Anterior cingulate cortex (tissue), 58 donors: ENCODE data around the gene ICAM5.
"Not testable (repeated sequence)": the region's sequence is repeated elsewhere in the genome, so short reads cannot be mapped to it uniquely, and the experiment has no call there.

Source experiments
- DNase-seq, 58 donors: peaks; one replicate each; lab custom pipeline; 2025; lab: John Stamatoyannopoulos, UW

The ICAM5 gene

DNA sequence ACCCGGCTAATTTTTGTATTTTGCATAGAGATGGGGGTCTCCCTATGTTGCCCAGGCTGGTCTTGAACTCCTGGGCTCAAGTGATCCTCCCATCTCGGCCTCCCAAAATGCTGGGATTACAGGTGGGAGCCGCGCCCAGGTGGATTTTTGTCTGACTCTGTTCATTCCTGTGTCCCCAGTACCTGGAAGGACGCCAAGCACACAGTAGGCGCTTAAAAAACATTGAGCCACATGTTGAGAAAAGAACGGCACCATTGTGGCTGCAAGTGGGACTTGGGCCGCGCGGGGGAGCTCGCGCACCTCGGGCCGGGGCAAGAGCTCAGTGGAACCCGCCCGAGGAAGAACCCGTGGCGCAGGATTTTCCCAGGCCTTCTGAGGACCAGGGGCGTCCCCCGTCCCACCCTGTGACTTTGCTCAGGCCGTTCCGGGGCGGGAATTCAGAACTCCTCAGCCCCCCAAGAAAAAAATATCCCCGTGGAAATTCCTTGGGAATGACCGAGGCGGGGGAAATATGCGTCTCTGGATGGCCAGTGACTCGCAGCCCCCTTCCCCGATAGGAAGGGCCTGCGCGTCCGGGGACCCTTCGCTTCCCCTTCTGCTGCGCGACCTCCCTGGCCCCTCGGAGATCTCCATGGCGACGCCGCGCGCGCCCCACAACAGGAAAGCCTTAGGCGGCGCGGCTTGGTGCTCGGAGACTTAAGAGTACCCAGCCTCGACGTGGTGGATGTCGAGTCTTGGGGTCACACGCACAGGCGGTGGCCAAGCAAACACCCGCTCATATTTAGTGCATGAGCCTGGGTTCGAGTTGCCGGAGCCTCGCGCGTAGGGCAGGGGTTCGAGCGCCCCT, 20.2 kb upstream of the ICAM5 start:
- DNase-seq: peak in 54 of 58 donors; percentile 5 to 86 (median 52)

DNA sequence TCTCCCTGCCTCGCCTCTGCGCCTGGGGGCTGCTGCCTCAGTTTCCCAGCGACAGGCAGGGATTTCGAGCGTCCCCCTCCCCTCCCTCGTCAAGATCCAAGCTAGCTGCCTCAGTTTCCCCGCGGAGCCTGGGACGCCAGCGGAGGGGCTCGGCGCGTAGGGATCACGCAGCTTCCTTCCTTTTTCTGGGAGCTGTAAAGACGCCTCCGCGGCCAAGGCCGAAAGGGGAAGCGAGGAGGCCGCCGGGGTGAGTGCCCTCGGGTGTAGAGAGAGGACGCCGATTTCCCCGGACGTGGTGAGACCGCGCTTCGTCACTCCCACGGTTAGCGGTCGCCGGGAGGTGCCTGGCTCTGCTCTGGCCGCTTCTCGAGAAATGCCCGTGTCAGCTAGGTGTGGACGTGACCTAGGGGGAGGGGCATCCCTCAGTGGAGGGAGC, 19.6 kb upstream of the ICAM5 start:
- DNase-seq: peak in 21 of 58 donors; percentile 5 to 35 (median 19)

DNA sequence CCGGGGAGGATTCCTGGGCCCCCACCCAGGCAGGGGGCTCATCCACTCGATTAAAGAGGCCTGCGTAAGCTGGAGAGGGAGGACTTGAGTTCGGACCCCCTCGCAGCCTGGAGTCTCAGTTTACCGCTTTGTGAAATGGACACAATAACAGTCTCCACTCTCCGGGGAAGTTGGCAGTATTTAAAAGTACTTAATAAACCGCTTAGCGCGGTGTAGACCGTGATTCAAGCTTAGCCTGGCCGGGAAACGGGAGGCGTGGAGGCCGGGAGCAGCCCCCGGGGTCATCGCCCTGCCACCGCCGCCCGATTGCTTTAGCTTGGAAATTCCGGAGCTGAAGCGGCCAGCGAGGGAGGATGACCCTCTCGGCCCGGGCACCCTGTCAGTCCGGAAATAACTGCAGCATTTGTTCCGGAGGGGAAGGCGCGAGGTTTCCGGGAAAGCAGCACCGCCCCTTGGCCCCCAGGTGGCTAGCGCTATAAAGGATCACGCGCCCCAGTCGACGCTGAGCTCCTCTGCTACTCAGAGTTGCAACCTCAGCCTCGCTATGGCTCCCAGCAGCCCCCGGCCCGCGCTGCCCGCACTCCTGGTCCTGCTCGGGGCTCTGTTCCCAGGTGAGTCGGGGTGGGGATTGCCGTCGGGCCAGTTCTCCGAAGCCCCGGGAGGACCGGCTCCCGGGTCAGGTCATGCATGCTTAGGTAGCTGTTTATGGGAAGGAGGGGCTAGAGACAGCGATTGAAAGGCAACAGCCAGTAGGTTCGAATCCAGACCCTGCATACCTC, 18.9 kb upstream of the ICAM5 start, which contains the start of gene ICAM1:
Gene ICAM1 (plus strand): TSS at position 505 of the 779 bp plus-strand sequence. CDS start 40 bp downstream, at position 545.
- peak in 22 of 58 donors; percentile 2 to 65 (median 18) for DNase-seq

DNA sequence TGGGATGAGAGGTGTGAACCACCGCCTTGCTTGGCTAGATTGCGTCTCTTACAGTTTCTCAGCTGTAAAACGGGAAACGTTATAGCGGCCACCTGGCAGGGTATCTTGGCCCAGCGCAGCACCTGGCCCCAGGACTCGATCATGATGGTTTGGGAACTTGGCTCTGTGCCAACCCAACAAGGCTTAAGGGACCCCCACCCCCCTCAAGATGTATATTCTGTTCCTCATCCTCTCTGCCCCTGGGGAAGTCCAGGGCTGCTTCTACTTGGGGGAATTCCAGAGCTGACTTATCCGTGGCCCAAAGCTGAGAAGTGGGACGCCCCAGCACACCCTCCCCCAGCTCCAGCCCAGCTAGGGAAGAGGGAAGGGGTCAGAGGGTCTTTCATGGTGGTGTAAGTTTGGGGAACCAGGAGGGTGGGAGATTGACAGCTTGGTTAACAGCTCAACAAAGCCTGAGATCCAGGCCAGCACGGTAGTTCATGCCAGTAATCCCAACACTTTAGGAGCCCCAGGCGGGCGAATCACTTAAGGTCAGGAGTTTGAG, 18.1 kb upstream of the ICAM5 start:
- DNase-seq: peak in 1 of 58 donors; percentile 27

DNA sequence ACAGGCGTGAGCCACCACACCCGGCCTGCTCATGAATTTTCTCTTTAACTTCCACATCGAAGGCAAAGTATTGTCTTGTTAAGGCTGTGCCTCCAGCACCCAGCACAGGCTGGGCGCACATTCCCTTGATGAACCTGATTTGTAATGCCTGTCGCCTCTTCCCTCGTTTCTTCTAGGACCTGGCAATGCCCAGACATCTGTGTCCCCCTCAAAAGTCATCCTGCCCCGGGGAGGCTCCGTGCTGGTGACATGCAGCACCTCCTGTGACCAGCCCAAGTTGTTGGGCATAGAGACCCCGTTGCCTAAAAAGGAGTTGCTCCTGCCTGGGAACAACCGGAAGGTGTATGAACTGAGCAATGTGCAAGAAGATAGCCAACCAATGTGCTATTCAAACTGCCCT, 15.2 kb upstream of the ICAM5 start:
- DNase-seq: no peak

DNA sequence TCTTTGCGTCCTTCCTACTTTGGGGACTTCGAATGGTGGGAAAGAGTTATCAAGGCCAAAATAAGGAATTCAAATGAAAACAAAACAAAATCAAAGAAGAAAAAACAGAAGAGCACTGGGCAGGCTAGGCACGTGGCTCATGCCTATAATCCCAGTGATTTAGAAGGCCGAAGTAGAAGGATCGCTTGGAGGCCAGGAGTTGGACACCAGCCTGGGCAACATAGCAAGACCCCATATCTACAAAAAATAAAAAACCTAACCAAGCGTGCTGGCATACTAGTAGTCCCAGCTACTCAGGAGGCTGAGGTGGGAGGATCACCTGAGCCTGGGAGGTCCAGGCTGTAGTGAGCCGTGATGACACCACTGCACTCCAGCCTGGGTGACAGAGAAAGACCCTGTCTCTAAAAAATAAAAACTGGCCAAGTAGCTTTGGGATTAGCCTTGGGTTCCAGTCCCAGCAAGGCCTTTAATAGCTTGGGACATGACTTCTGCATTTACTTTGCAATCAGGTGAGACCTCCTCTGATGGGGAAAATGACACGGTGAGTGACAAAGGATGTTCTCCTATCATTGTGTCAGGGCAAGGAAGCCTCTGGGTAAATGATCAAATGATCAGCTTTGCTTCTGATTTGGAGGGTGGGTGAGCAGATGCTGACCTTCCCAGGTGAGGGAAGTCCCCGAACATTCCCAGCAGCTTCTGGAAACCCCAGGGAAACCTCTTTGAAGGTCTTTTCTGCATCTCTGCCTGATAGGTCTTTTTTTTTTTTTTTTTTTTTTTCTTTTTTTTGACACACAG, 11.8 kb upstream of the ICAM5 start:
- DNase-seq: no peak

DNA sequence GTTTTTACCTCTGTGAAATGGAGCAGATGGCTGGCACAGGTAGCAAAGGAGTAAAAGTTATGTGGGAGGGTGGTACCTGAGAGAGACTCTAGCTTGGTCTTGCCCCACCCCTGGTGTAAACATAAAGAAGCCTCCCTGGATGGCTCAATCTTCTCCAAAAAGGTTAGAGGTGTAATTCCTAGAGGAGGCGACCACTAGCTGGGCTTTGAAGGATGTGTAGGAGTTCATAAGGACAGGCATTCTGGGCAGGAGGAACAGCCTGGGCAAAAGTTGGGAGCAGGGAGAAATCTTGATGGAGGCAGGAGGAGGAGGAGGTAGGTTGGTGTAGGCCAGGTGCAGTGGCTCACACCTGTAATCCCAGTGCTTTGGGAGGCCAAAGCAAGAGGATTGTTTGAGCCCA, 10.8 kb upstream of the ICAM5 start:
- no peak for DNase-seq

DNA sequence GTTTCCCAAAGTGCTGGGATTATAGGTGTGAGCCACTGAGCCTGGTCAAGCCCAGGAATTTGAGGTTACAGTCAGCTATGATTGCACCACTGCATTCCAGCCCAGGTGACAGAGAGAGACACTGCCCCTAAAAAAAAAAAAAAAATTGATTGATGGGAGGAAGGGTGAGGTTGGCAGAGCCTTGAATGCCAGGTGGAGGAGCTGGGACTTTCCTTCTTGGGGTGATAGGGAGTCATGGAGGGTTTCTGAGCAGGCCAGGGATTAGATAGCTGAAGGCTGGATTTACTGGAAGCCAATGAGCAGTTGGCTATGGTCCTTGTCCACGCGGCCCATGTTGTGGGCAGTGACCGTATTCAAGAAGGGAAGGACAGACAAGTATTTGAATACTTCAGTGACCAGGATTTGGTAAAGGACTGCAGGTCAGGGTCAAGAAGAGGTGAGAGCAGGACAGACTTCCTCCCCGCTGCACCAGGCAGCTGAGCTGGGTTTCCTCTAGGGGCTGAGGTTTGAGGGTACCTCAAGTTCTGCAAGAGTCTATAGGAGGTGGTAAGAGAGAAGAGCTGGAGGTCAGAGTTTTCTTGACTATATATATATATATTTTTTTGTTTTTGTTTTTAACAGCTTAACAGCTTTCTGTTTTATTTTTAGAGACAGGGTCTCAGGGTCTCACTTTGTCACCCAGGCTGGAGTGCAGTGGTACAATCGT, 9.9 kb upstream of the ICAM5 start:
- no peak for DNase-seq

DNA sequence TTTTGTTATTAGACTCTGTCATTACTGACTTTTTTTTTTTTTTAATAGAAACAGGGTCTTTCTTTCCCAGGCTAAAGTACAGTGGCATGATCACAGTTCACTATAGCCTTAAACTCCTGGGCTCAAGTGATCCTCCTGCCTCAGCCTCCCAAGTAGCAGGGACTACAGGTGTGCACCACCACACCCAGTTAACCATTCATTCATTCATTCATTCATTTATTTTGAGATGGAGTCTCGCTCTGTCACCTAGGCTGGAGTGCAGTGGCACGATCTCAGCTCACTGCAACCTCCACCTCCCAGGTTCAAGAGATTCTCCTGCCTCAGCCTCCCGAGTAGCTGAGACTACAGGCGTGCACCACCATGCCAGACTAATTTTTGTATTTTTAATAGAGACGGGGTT, 7.7 kb upstream of the ICAM5 start:
- not testable (repeated sequence) for DNase-seq

DNA sequence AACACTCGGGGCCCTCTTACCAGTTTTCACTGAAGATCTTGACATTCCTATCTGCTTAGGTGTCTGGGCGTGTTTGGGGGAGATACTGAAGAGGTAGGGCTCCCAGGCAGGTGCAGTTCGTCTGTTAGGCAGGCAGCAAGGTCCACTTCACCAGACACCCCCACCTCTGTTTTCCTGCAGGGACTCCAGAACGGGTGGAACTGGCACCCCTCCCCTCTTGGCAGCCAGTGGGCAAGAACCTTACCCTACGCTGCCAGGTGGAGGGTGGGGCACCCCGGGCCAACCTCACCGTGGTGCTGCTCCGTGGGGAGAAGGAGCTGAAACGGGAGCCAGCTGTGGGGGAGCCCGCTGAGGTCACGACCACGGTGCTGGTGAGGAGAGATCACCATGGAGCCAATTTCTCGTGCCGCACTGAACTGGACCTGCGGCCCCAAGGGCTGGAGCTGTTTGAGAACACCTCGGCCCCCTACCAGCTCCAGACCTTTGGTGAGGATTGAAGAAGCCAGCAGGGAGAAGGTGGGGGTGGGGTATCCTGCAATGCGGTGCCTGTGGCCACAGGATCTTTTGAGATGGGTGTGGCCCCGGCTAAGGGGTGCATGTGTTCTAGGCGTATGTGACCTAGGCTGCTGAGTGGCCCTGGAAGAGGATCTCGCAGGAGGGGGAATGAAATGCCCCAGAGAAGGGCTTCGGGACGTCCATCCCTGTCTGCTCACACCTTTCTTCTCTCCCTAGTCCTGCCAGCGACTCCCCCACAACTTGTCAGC, 6.3 kb upstream of the ICAM5 start:
- DNase-seq: no peak

DNA sequence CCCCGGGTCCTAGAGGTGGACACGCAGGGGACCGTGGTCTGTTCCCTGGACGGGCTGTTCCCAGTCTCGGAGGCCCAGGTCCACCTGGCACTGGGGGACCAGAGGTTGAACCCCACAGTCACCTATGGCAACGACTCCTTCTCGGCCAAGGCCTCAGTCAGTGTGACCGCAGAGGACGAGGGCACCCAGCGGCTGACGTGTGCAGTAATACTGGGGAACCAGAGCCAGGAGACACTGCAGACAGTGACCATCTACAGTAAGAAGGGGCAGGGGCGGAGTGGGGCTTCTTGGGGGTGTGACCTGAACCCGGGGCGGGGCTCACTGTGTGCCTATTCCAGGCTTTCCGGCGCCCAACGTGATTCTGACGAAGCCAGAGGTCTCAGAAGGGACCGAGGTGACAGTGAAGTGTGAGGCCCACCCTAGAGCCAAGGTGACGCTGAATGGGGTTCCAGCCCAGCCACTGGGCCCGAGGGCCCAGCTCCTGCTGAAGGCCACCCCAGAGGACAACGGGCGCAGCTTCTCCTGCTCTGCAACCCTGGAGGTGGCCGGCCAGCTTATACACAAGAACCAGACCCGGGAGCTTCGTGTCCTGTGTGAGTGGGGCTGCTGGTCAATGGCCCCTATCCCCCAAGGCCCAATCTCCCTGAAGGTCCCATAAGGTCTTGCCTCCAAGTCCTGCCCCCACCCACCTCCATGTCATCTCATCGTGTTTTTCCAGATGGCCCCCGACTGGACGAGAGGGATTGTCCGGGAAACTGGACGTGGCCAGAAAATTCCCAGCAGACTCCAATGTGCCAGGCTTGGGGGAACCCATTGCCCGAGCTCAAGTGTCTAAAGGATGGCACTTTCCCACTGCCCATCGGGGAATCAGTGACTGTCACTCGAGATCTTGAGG, 5.4 kb upstream of the ICAM5 start:
- DNase-seq: no peak

DNA sequence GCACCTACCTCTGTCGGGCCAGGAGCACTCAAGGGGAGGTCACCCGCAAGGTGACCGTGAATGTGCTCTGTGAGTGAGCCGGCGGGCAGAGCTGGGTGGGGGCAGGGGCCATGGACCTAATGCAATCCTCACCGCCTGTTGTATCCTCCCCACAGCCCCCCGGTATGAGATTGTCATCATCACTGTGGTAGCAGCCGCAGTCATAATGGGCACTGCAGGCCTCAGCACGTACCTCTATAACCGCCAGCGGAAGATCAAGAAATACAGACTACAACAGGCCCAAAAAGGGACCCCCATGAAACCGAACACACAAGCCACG, 4.8 kb upstream of the ICAM5 start:
- DNase-seq: no peak

DNA sequence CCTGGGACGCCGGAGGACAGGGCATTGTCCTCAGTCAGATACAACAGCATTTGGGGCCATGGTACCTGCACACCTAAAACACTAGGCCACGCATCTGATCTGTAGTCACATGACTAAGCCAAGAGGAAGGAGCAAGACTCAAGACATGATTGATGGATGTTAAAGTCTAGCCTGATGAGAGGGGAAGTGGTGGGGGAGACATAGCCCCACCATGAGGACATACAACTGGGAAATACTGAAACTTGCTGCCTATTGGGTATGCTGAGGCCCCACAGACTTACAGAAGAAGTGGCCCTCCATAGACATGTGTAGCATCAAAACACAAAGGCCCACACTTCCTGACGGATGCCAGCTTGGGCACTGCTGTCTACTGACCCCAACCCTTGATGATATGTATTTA, 4.4 kb upstream of the ICAM5 start:
- DNase-seq: no peak

DNA sequence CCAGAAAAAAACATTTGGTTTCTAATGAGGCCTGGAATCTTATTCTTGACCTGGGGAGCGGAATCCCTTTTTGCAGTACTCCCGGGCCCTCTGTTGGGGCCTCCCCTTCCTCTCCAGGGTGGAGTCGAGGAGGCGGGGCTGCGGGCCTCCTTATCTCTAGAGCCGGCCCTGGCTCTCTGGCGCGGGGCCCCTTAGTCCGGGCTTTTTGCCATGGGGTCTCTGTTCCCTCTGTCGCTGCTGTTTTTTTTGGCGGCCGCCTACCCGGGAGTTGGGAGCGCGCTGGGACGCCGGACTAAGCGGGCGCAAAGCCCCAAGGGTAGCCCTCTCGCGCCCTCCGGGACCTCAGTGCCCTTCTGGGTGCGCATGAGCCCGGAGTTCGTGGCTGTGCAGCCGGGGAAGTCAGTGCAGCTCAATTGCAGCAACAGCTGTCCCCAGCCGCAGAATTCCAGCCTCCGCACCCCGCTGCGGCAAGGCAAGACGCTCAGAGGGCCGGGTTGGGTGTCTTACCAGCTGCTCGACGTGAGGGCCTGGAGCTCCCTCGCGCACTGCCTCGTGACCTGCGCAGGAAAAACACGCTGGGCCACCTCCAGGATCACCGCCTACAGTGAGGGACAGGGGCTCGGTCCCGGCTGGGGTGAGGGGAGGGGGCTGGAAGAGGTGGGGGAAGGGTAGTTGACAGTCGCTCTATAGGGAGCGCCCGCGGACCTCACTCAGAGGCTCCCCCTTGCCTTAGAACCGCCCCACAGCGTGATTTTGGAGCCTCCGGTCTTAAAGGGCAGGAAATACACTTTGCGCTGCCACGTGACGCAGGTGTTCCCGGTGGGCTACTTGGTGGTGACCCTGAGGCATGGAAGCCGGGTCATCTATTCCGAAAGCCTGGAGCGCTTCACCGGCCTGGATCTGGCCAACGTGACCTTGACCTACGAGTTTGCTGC, 2.7 kb upstream of the ICAM5 start, which contains the start of gene ICAM4:
Gene ICAM4 (plus strand): TSS at position 153 of the 935 bp plus-strand sequence. CDS start 58 bp downstream, at position 211.
- DNase-seq: peak in 1 of 58 donors; percentile 5

DNA sequence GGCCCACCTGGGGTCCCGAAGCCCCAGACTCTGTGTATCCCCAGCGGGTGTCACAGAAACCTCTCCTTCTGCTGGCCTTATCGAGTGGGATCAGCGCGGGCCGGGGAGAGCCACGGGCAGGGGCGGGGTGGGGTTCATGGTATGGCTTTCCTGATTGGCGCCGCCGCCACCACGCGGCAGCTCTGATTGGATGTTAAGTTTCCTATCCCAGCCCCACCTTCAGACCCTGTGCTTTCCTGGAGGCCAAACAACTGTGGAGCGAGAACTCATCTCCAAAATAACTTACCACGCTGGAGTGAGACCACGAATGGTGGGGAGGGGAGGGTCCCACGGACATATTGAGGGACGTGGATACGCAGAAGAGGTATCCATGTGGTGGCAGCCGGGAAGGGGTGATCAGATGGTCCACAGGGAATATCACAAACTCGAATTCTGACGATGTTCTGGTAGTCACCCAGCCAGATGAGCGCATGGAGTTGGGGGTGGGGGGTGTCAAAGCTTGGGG, 1.0 kb upstream of the ICAM5 start:
- peak in 27 of 58 donors; percentile 8 to 62 (median 35) for DNase-seq

DNA sequence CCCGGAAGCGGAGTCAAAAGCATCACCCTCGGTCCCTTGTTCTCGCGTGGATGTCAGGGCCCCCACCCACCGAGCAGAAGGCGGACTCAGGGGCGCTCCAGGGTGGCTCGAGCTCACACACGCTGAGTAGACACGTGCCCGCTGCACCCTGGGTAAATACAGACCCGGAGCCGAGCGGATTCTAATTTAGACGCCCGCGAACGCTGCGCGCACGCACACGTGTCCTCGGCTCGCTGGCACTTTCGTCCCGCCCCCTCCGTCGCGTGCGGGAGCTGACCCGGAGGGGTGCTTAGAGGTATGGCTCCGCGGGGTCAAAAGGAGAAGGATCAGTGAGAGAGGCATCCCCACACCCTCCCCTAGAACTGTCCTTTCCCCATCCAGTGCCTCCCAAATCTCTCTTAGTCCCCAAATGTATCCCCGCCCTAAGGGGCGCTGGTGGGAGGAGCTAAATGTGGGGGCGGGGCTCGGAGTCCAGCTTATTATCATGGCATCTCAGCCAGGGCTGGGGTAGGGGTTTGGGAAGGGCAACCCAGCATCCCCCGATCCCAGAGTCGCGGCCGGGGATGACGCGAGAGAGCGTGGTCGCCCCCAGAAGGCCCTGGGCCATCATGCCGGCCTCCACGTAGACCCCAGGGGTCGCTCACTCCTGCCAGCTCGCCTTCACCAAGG, 451 bp upstream of the ICAM5 start:
- DNase-seq: peak in 33 of 58 donors; percentile 11 to 86 (median 50)
